HG03521 (cell line): ENCODE data around the gene BAIAP2L1.
"Not testable (repeated sequence)": the region's sequence is repeated elsewhere in the genome, so short reads cannot be mapped to it uniquely, and the experiment has no call there.

Experiments
- ATAC-seq: cut with Tn5 transposase; IDR thresholded peaks from one replicate; pipeline ENCODE4 v1.9.1; 2021; ENCODE audit warnings: mild to moderate bottlenecking, moderate library complexity; ENCODE audit not compliant: unreplicated experiment

The BAIAP2L1 gene

GRCh38 chr7:98400542-98401340 is at the start of gene BAIAP2L1:
Gene BAIAP2L1, minus strand, starts transcription at chr7:98401090. Its CDS starts 238 bp downstream, at chr7:98400852.
- ATAC-seq: peak; percentile 78

- no peak for ATAC-seq
Observed at GRCh38 chr7:98448766-98449165, 47.9 kb upstream of the BAIAP2L1 start.

- ATAC-seq: not testable (repeated sequence)
Observed at GRCh38 chr7:98440992-98441391, 40.1 kb upstream of the BAIAP2L1 start.

GRCh38 chr7:98439484-98439883 is 38.6 kb upstream of the BAIAP2L1 start:
- ATAC-seq: no peak

GRCh38 chr7:98434087-98434486 is 33.2 kb upstream of the BAIAP2L1 start:
- no peak for ATAC-seq

- ATAC-seq: no peak
Observed at GRCh38 chr7:98429799-98430198, 28.9 kb upstream of the BAIAP2L1 start.

GRCh38 chr7:98423043-98423442 is 22.2 kb upstream of the BAIAP2L1 start:
- no peak for ATAC-seq

GRCh38 chr7:98420966-98421612 is 20.2 kb upstream of the BAIAP2L1 start:
- ATAC-seq: peak; percentile 52

GRCh38 chr7:98419988-98420387 is 19.1 kb upstream of the BAIAP2L1 start:
- ATAC-seq: not testable (repeated sequence)

GRCh38 chr7:98419316-98419691 is 18.4 kb upstream of the BAIAP2L1 start:
- not testable (repeated sequence) for ATAC-seq

GRCh38 chr7:98418636-98419315 is 17.9 kb upstream of the BAIAP2L1 start:
- ATAC-seq: no peak

GRCh38 chr7:98418271-98418635 is 17.4 kb upstream of the BAIAP2L1 start:
- ATAC-seq: no peak

GRCh38 chr7:98417604-98418270 is 16.8 kb upstream of the BAIAP2L1 start:
- not testable (repeated sequence) for ATAC-seq

- no peak for ATAC-seq
Observed at GRCh38 chr7:98414205-98414900, 13.5 kb upstream of the BAIAP2L1 start.

GRCh38 chr7:98413655-98414054 is 12.8 kb upstream of the BAIAP2L1 start:
- ATAC-seq: not testable (repeated sequence)

- ATAC-seq: no peak
Observed at GRCh38 chr7:98409843-98410242, 9.0 kb upstream of the BAIAP2L1 start.

- ATAC-seq: not testable (repeated sequence)
Observed at GRCh38 chr7:98408146-98408545, 7.3 kb upstream of the BAIAP2L1 start.

- ATAC-seq: no peak
Observed at GRCh38 chr7:98406827-98407226, 5.9 kb upstream of the BAIAP2L1 start.

GRCh38 chr7:98404840-98405239 is 4.0 kb upstream of the BAIAP2L1 start:
- no peak for ATAC-seq

GRCh38 chr7:98399890-98400541 is 874 bp downstream of the BAIAP2L1 start:
- ATAC-seq: no peak
